PC-3 (cell line): ENCODE measurements around the gene FCN2. TPM values are rescaled to one million over a fixed set of nuclear protein-coding genes. Genes with fewer than 3 reads are reported as not detected.

ENCODE experiments used
- ATAC-seq: fragments of 200-7000 bp; cut with Tn5 transposase; 2 replicates; pipeline ENCODE4 v1.9.1; 2020; ENCODE audit warnings: mild to moderate bottlenecking, moderate library complexity
- BruUV-seq: library from RNA; stranded (reverse); fragments of 400-500 nt; replicated peaks from 2 replicates; lab custom pipeline; 2021; lab: Mats Ljungman, UMichigan
- CTCF ChIA-PET: fragments of 300-600 bp; sonication (Branson Sonifier 250); formaldehyde crosslinking; loops from one replicate; lab custom pipeline; 2022; ENCODE audit warnings: antibody characterized with exemption; lab: Charles Lee
- POLR2A ChIA-PET: fragments of 300-600 bp; sonication (Branson Sonifier 250); formaldehyde crosslinking; loops from one replicate; lab custom pipeline; 2022; ENCODE audit warnings: antibody characterized with exemption; ENCODE audit not compliant: unreplicated experiment; lab: Charles Lee
- DNase-seq: peaks from one replicate; pipeline ENCODE4 v3.0.0-alpha.2; 2015
- H2AFZ ChIP-seq: fragments of 300-600 bp; sonication (generic); 2 replicates; pipeline ENCODE4 v1.6.0; 2016; ENCODE audit warnings: antibody characterized with exemption, low read length
- H3F3A ChIP-seq: fragments of 300-600 bp; sonication (generic); one replicate; pipeline ENCODE4 v1.6.0; 2017; ENCODE audit warnings: antibody characterized with exemption, low read length, control low read depth, mild to moderate bottlenecking; ENCODE audit not compliant: unreplicated experiment
- H3K27ac ChIP-seq: fragments of 300-600 bp; sonication (generic); 2 replicates; pipeline ENCODE4 v1.5.1; 2016; ENCODE audit warnings: mild to moderate bottlenecking, low read length
- H3K27me3 ChIP-seq: fragments of 300-600 bp; sonication (generic); 2 replicates; pipeline ENCODE4 v1.6.1; 2016; ENCODE audit warnings: low read length, mixed read lengths
- H3K36me3 ChIP-seq: fragments of 300-600 bp; sonication (generic); 2 replicates; pipeline ENCODE4 v1.6.1; 2016; ENCODE audit warnings: low read depth, mixed run types, low read length, mixed read lengths
- H3K4me1 ChIP-seq: fragments of 300-600 bp; sonication (generic); 2 replicates; pipeline ENCODE4 v1.5.1; 2016; ENCODE audit warnings: low read length; ENCODE audit not compliant: insufficient read depth
- H3K4me2 ChIP-seq: fragments of 300-600 bp; sonication (generic); 2 replicates; pipeline ENCODE4 v1.6.0; 2016; ENCODE audit warnings: low read length
- H3K4me3 ChIP-seq: fragments of 300-600 bp; sonication (generic); 2 replicates; pipeline ENCODE4 v1.5.1; 2016; ENCODE audit warnings: mild to moderate bottlenecking, low read length, mixed read lengths
- H3K79me2 ChIP-seq: fragments of 300-600 bp; sonication (generic); 2 replicates; pipeline ENCODE4 v1.6.1; 2017; ENCODE audit warnings: low read length, mixed read lengths
- H3K9ac ChIP-seq: fragments of 300-600 bp; sonication (generic); 2 replicates; pipeline ENCODE4 v1.6.0; 2016; ENCODE audit warnings: mild to moderate bottlenecking, low read length
- H3K9me2 ChIP-seq: fragments of 300-600 bp; sonication (generic); replicated peaks from 2 replicates; pipeline ENCODE4 v1.6.1; 2016; ENCODE audit warnings: mixed run types, low read length, mixed read lengths
- H3K9me3 ChIP-seq: fragments of 300-600 bp; sonication (generic); 2 replicates; pipeline ENCODE4 v1.6.1; 2016; ENCODE audit warnings: low read length, mixed read lengths
- H4K20me1 ChIP-seq: fragments of 300-600 bp; sonication (generic); 2 replicates; pipeline ENCODE4 v1.6.1; 2016; ENCODE audit warnings: low read length, mixed read lengths
- EZH2 ChIP-seq: fragments of 300-600 bp; sonication (generic); IDR thresholded peaks from one replicate; pipeline ENCODE4 v1.6.1; 2017; ENCODE audit warnings: antibody characterized with exemption, mild to moderate bottlenecking, low read length; ENCODE audit not compliant: unreplicated experiment
- EZH2phosphoT487 ChIP-seq: fragments of 300-600 bp; sonication (generic); IDR thresholded peaks from 2 replicates; pipeline ENCODE4 v1.6.1; 2018; ENCODE audit warnings: mild to moderate bottlenecking, antibody characterized with exemption, low read length, borderline replicate concordance
- intact Hi-C: fragments of 100-400 bp; cut with micrococcal nuclease; formaldehyde crosslinking; loops from 2 replicates; pipeline ENCODE4 v1.9.0; 2023
- total RNA-seq: library from RNA; depleted of rRNA; stranded (reverse); fragments of >200 nt; gene quantifications from 2 replicates; pipeline ENCODE4 v1.2.3, GENCODE V29; 2014
- TF ChIP-seq, protein P1 (sequence below): fragments of 300-600 bp; sonication (generic); conservative IDR thresholded peaks from 2 replicates; pipeline ENCODE4 v1.5.1; 2017; ENCODE audit warnings: antibody characterized with exemption, low read depth, mild to moderate bottlenecking, low read length

Gene FCN2
- total RNA-seq, 1 experiment from 2014 or later = not detected

GRCh38 chr9:134869554-134870300 lies 10.9 kb upstream of the FCN2 start:
- Histone ChIP-seq H3K27ac (no peak overlapping the region), H3K36me3 (no peaks in the 10 kb centered on the region), H3K27me3 (peaks cover 4% of the 10 kb centered on the region; the same call in 1 of the 2 replicates), H3K4me3 (no peak overlapping the region), H3F3A (no peaks in the 10 kb centered on the region), H3K9me3 (no peaks in the 10 kb centered on the region), H4K20me1 (no peaks in the 10 kb centered on the region), H2AFZ (no peak overlapping the region), H3K9ac (no peak overlapping the region), H3K4me1 (no peaks in the 10 kb centered on the region), H3K79me2 (no peaks in the 10 kb centered on the region), H3K9me2 (no peaks in the 10 kb centered on the region), H3K4me2 (no peak overlapping the region)
- POLR2A ChIA-PET = no interaction called here
- ATAC-seq = no peak
- CTCF ChIA-PET = no interaction called here
- TF ChIP-seq EZH2 = no peak
- no peak for TF ChIP-seq EZH2phosphoT487
- TF ChIP-seq, protein P1, sequence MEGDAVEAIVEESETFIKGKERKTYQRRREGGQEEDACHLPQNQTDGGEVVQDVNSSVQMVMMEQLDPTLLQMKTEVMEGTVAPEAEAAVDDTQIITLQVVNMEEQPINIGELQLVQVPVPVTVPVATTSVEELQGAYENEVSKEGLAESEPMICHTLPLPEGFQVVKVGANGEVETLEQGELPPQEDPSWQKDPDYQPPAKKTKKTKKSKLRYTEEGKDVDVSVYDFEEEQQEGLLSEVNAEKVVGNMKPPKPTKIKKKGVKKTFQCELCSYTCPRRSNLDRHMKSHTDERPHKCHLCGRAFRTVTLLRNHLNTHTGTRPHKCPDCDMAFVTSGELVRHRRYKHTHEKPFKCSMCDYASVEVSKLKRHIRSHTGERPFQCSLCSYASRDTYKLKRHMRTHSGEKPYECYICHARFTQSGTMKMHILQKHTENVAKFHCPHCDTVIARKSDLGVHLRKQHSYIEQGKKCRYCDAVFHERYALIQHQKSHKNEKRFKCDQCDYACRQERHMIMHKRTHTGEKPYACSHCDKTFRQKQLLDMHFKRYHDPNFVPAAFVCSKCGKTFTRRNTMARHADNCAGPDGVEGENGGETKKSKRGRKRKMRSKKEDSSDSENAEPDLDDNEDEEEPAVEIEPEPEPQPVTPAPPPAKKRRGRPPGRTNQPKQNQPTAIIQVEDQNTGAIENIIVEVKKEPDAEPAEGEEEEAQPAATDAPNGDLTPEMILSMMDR = no peak
- no TSS peak for BruUV-seq
- intact Hi-C loops = no loop called here
- DNase-seq = no peak

GRCh38 chr9:134870301-134870694 lies 10.3 kb upstream of the FCN2 start:
- intact Hi-C loops = no loop called here
- H3K27me3 ChIP-seq = peaks cover 4% of the 10 kb centered on the region; the same call in 1 of the 2 replicates

DNA sequence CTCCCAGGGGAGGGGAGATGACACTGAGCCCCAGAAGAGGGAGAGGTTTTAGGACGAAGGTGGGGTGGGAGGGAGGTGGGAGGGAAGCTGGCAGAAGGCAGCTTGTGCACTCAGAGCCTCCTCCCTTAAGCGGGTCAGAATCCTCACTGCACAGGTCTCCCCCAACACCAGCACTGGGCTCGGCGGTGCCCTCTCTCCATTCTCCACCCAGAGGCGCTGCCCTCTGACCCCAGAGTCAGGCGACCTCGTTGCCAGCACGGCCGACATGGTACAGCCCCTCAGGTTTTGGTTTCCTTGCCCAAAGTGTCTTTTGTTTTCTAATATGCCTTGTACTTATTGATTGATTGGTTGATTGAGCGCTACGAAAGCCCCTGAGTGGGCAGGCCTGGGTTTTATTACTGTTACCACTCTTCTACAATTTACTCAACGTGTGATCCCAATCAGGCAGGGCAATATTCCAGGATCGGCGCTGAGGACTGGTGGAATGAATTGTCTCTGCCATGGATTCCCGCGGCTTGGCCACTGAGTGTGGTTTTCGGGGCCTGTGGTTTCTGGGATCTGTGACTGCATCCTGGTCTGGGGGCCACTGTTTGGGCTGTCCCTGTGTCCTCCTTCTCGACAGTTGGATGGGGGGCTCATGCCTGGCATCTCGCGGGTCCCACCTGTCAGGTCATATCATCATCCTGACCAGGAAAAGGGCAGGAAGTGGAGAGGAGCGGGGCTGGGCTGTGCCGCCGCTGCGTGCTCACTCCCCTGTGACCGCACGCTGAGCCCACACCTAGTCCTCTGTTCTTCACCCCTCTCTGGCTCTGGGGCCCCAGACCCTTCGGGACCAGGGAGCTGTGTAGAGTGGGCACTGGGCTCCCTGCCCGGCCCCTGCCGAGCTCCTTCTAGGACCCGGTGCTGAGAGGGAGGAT lies 9.6 kb upstream of the FCN2 start:
- no peaks in the 10 kb centered on the region for H4K20me1 ChIP-seq
- no peaks in the 10 kb centered on the region for H3K9me2 ChIP-seq
- BruUV-seq = no TSS peak
- no peak overlapping the region for H2AFZ ChIP-seq
- no peaks in the 10 kb centered on the region for H3K4me1 ChIP-seq
- intact Hi-C loops = no loop called here
- no peak overlapping the region for H3K4me2 ChIP-seq
- no peak overlapping the region for H3K4me3 ChIP-seq
- TF ChIP-seq EZH2phosphoT487 (no peak), EZH2 (no peak)
- TF ChIP-seq, protein P1 = no peak
- no peak overlapping the region for H3K27ac ChIP-seq
- no peaks in the 10 kb centered on the region for H3K9me3 ChIP-seq
- no peak for DNase-seq
- H3K9ac ChIP-seq = no peak overlapping the region
- H3K27me3 ChIP-seq = peaks cover 4% of the 10 kb centered on the region; the same call in 1 of the 2 replicates
- POLR2A ChIA-PET = no interaction called here
- no peaks in the 10 kb centered on the region for H3K79me2 ChIP-seq
- no peak for ATAC-seq
- no peaks in the 10 kb centered on the region for H3F3A ChIP-seq
- CTCF ChIA-PET = no interaction called here
- H3K36me3 ChIP-seq = no peaks in the 10 kb centered on the region

More at GRCh38 chr9:134870301-134870694, 10.3 kb upstream of the FCN2 start:
- Histone ChIP-seq H3K4me2 (no peak overlapping the region), H3K79me2 (no peaks in the 10 kb centered on the region), H3K9ac (no peak overlapping the region), H3K27ac (no peak overlapping the region), H4K20me1 (no peaks in the 10 kb centered on the region), H3F3A (no peaks in the 10 kb centered on the region), H3K4me3 (no peak overlapping the region), H2AFZ (no peak overlapping the region), H3K9me2 (no peaks in the 10 kb centered on the region), H3K4me1 (no peaks in the 10 kb centered on the region), H3K36me3 (no peaks in the 10 kb centered on the region), H3K9me3 (no peaks in the 10 kb centered on the region)
- CTCF ChIA-PET = no interaction called here
- no peak for TF ChIP-seq EZH2
- no peak for TF ChIP-seq EZH2phosphoT487
- no peak for ATAC-seq
- no peak for DNase-seq
- POLR2A ChIA-PET = no interaction called here
- BruUV-seq = no TSS peak
